IMR-90 (cell line): Measurements from ENCODE around the gene LYRM2.

ENCODE experiments used
- RAD21 ChIP-seq: IDR thresholded peaks from 2 replicates; pipeline ENCODE4 v1.6.1; 2012; ENCODE audit warnings: low read length, improper control_type of control experiment
- TF ChIP-seq, protein P1 (sequence below): conservative IDR thresholded peaks from 2 replicates; pipeline ENCODE4 v1.5.1; 2012; ENCODE audit warnings: mild to moderate bottlenecking, low read depth, low read length, improper control_type of control experiment

DNA sequence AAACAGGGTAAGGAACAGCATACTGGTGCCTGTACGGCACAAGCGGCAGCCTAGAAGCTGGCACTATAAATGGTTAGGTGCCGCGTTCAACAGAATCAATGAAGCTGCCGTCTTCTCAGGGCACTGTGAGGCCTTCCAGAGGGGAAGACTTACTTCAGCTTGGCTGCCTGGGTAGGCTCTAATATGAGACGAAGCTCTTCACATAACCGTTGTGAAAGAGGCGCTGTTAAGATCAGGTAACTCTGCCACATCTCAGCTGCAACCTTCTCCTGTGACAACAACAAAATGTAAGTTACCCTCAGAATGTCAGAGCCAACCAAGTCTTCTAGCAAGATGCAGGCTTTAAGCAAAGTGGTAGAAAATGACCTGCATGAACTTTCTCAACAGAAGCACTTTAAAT, 12.0 kb upstream of the LYRM2 start:
- TF ChIP-seq, protein P1, sequence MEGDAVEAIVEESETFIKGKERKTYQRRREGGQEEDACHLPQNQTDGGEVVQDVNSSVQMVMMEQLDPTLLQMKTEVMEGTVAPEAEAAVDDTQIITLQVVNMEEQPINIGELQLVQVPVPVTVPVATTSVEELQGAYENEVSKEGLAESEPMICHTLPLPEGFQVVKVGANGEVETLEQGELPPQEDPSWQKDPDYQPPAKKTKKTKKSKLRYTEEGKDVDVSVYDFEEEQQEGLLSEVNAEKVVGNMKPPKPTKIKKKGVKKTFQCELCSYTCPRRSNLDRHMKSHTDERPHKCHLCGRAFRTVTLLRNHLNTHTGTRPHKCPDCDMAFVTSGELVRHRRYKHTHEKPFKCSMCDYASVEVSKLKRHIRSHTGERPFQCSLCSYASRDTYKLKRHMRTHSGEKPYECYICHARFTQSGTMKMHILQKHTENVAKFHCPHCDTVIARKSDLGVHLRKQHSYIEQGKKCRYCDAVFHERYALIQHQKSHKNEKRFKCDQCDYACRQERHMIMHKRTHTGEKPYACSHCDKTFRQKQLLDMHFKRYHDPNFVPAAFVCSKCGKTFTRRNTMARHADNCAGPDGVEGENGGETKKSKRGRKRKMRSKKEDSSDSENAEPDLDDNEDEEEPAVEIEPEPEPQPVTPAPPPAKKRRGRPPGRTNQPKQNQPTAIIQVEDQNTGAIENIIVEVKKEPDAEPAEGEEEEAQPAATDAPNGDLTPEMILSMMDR: no peak
- TF ChIP-seq RAD21: no peak
